ENCODE results near the gene CYB561.

CYB561 gene

DNA sequence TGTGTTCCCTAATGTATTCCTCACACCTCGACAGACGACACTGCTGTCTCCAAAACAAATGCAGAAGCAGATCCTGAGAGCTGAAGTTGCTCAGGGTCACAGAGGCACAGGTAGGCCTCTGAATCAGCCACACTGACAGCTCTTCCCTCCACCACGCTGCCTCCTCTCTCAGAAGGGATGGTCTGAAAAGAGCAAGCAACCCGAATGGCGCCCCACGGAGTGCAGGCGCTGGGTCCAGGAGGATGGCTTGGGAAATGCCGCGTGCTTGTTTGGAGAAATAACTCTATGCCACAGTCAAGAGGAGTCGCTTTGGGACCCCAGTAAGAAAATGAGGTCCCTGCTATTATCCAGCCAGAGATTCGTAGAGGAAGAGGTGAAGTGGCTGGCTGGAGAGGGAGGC lies 15.9 kb downstream of the CYB561 start:
- Histone ChIP-seq H3K9me3 (no peaks in the 10 kb centered on the region), H3K27ac (no peak overlapping the region), H3K4me3 (no peak overlapping the region), H3K4me1 (peaks cover 0 to 25% (median 20%) of the 10 kb centered on the region in 4 donors), H3K36me3 (no peaks in the 10 kb centered on the region), H3K27me3 (no peaks in the 10 kb centered on the region)
- DNase-seq: peak in 1 of 2 donors; percentile 53
- intact Hi-C loops (cut with DNase I; ENCODE audit: low total_unique reads): no loop called here
- TF ChIP-seq, protein P1, sequence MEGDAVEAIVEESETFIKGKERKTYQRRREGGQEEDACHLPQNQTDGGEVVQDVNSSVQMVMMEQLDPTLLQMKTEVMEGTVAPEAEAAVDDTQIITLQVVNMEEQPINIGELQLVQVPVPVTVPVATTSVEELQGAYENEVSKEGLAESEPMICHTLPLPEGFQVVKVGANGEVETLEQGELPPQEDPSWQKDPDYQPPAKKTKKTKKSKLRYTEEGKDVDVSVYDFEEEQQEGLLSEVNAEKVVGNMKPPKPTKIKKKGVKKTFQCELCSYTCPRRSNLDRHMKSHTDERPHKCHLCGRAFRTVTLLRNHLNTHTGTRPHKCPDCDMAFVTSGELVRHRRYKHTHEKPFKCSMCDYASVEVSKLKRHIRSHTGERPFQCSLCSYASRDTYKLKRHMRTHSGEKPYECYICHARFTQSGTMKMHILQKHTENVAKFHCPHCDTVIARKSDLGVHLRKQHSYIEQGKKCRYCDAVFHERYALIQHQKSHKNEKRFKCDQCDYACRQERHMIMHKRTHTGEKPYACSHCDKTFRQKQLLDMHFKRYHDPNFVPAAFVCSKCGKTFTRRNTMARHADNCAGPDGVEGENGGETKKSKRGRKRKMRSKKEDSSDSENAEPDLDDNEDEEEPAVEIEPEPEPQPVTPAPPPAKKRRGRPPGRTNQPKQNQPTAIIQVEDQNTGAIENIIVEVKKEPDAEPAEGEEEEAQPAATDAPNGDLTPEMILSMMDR (IDR thresholded peaks at IDR 0.05): no peak

DNA sequence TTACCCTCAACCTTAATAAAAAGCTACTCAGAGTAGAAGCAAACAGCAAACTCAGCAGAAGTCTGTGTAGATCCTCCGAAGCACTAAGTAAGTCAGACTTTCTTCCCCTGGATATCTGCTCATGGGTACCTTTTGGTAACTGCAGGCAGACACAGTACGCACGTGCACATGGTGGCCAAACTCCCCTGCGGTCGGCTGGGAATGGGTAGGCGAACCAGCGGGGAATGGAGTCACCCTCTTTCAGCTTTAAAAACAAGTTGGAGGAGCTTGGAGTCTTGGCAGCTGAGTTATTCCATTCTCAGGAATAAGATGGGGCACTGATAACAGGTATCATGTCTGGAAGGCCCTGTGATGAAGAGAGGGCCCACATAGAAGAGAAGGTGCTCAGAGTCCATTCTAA lies 16.3 kb downstream of the CYB561 start:
- H3K4me1 ChIP-seq: peaks cover 0 to 21% (median 16%) of the 10 kb centered on the region in 4 donors
- peak in 1 of 2 donors; percentile 27 for DNase-seq
- intact Hi-C loops (cut with DNase I; ENCODE audit: low total_unique reads): loop anchor here (5.0 kb wide), 2 partner anchors 183 to 438 kb away; no protein-coding TSS in a partner anchor

DNA sequence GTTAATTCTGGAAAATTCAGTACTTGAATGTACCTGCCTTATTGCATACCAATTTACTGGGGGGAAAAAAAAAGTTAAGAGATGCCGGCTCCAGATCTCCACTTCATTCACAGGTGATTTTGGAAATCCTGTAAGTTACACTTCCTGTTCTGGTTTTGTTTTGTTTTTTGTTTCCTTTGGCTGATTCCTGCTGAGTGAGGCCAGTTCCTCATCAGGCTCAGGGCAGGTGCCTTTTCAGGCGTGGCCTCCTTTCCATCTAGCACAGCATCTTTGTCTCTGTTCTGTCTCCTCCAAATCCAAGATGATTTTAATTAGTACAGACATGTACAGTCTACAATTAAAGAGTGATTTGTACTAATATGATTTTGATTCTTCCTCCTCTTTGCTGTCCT lies 19.2 kb downstream of the CYB561 start:
- H3K36me3 ChIP-seq: no peaks in the 10 kb centered on the region
- TF ChIP-seq, protein P1 (IDR thresholded peaks at IDR 0.05): no peak
- H3K27ac ChIP-seq: no peak overlapping the region
- H3K9me3 ChIP-seq: no peaks in the 10 kb centered on the region
- no peaks in the 10 kb centered on the region for H3K27me3 ChIP-seq
- intact Hi-C loops (cut with DNase I; ENCODE audit: low total_unique reads): loop anchor here (5.0 kb wide), 2 partner anchors 185 to 440 kb away; no protein-coding TSS in a partner anchor
- peak in 1 of 2 donors; percentile 27 for DNase-seq
- peaks cover 0 to 3% (median 1%) of the 10 kb centered on the region in 4 donors for H3K4me1 ChIP-seq
- H3K4me3 ChIP-seq: no peak overlapping the region

More for the DNA sequence above, 16.3 kb downstream of the CYB561 start:
- no peaks in the 10 kb centered on the region for H3K27me3 ChIP-seq
- TF ChIP-seq, protein P1 (IDR thresholded peaks at IDR 0.05): no peak
- no peak overlapping the region for H3K27ac ChIP-seq
- no peak overlapping the region for H3K4me3 ChIP-seq
- H3K9me3 ChIP-seq: no peaks in the 10 kb centered on the region
- no peaks in the 10 kb centered on the region for H3K36me3 ChIP-seq

DNA sequence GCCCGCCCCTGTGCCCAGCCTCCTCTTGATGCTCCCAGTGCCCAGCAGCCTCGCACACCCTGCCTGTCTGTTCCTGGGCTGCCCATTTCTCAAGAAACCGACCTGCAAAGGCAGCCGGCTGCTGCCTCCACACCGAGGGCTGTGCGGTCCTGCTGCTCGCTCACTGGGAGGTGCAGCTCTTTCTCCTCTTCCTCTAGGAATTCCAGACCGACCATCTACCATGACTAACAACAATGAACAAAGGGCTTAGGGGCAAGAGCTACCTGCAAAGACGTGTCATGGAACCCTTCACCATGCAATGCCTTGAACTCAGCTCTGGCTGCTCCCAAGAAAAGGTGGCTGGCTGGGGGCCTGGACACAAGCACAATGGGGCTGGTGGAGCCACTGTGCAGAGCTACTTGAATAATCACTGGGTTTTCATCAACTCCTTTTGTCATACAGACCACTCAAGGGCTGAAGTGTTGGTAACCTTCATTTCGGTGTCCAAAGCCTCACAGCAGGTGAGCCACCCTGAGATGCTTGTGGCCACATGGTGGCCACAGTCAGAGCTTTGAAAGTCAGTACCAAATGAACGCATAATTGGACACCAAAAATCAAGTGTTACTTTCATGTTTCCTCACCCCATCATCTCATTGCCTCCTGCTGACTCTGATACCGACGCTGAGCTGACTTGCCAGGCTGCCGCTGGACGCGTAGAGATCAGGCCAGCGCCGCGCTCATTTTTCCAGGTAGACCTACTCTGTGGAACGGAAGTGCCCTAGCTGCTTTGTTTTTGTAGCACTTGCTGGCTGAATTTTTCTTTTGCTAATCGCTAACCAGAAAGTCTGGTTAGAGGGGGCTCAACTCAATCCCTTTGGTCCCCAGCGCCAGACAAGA lies 19.8 kb downstream of the CYB561 start:
- Histone ChIP-seq H3K27me3 (no peaks in the 10 kb centered on the region), H3K9me3 (no peaks in the 10 kb centered on the region), H3K4me3 (no peak overlapping the region), H3K36me3 (no peaks in the 10 kb centered on the region), H3K4me1 (peaks cover 0 to 3% (median 1%) of the 10 kb centered on the region in 4 donors), H3K27ac (no peak overlapping the region)
- DNase-seq: peak in 1 of 2 donors; percentile 48
- TF ChIP-seq, protein P1 (IDR thresholded peaks at IDR 0.05): no peak
- intact Hi-C loops (cut with DNase I; ENCODE audit: low total_unique reads): loop anchor here (5.0 kb wide), 2 partner anchors 186 to 441 kb away; no protein-coding TSS in a partner anchor

DNA sequence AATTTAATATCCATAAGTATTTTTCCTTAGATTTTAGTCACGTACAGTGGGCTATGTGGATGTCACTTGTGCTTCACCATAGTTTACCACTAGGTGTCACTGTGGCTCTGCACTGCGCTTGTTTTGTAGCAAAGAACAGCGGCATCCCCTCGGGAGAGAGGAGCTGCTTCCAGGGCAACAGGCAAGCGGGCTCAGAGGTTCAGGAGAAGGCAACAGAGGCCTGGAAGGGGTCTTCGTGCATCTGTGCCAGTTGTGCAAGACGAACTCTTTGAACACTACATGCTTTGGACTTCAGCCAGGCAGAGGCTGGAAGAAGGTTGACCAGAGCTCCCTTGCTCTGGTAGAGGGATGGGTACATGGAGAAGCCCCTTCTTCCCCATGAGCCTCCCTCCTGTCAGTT lies 20.6 kb downstream of the CYB561 start:
- no peaks in the 10 kb centered on the region for H3K9me3 ChIP-seq
- intact Hi-C loops (cut with DNase I; ENCODE audit: low total_unique reads): loop anchor here (5.0 kb wide), 2 partner anchors 187 to 442 kb away; no protein-coding TSS in a partner anchor
- peaks cover 0 to 3% (median 1%) of the 10 kb centered on the region in 4 donors for H3K4me1 ChIP-seq
- no peak overlapping the region for H3K27ac ChIP-seq
- TF ChIP-seq, protein P1 (IDR thresholded peaks at IDR 0.05): peak; percentile 90 to 97
- no peaks in the 10 kb centered on the region for H3K27me3 ChIP-seq
- DNase-seq: peak; percentile 70 to 78
- H3K36me3 ChIP-seq: peaks cover 0 to 8% (median 0%) of the 10 kb centered on the region in 3 donors
- H3K4me3 ChIP-seq: no peak overlapping the region

All from tibial artery (tissue), 4 donors.